ENCODE measurements around the gene CHCHD3.

The CHCHD3 gene

DNA sequence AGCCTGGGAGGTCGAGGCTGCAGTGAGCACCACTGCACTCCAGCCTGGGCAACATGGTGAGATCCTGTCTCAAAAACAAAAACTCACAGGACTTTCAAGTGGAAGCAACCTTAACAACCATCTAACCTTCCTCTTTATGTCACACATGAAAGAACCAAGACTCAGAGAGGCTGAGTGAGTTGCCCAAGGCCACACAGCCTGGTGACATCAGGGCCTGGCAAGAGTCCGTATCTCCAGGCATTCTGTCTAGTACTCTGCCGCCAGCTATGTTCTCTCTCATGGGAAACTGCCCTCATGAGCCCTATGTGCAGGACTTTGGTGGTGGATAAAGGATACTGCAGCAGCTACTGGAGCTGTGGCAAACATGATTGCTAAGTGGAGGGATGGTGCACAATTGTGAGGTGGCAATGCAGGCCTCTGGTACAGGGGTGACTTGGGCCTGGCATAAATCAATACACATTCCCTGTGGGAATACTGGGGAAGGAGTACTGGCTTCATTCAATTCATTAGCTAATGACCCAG lies 10.1 kb upstream of the CHCHD3 start:
- no peak for DNase-seq
- in situ Hi-C loops (cut with HindIII; ENCODE audit: low pct_ligation_motif_present, low pct_unique_long_range_greater_than_20kb, low sequenced_read_pairs), result no loop called here

DNA sequence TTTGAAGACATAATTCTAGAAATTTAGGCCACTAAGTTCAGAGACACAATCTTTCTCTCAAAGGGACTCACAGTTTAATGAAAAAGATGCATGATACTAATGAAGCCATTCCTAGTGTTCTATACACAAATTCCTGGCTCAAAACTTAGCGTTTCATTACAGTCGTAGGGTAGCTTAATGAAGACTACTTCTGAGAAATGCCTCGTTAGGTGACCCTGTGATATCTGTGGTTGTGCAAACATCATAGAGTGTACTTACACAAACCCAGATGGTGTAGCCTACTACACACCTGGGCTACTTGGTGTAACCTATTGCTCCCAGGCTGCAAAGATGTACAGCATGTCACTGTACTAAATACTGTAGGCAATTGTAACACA lies 488 bp upstream of the CHCHD3 start:
- no peak for DNase-seq
- in situ Hi-C loops (cut with HindIII; ENCODE audit: low pct_ligation_motif_present, low pct_unique_long_range_greater_than_20kb, low sequenced_read_pairs), result no loop called here

DNA sequence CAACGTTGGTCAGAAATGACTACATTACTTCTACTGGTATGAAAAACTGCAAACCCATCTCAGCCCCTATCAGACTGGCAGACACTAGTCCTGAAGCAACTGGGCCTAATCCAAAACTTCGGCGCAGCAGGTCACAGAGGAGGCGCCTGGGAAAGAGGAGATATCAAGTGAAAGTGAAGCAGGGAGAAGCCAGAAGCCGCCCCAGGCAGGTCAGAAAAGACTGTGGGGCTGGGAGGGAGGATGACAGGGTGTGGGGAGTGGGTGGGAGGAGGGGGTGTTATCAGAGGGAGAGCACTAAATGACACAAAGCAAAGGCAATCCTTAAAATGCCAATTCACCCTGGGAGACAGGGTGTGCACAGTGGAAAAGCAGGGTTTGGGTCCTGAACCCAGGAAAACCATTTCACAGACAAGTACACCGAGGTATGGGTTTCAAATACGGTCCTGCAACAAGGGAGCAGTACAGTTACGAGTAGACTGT lies 731 bp downstream of the CHCHD3 start:
- DNase-seq, result peak; percentile 43
- in situ Hi-C loops (cut with HindIII; ENCODE audit: low pct_ligation_motif_present, low pct_unique_long_range_greater_than_20kb, low sequenced_read_pairs), result no loop called here

DNA sequence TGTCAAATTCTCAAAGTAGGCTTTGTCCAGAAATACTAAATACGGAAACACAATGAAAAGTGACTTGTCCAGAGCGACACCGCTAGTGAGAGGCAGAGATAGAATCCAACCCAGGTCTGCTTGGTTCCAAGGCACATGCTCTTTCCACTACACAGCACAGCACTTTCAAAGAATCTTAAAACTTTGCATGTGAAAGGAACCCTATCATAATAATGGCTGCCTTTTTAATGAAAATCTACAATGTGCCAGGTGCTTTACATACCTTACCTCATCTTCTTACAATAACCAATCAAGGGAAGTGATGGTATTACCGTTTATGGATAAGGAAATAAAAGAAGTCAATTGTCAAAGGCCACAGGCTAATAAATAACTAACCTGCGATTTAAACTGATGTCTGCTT lies 2.6 kb downstream of the CHCHD3 start:
- in situ Hi-C loops (cut with HindIII; ENCODE audit: low pct_ligation_motif_present, low pct_unique_long_range_greater_than_20kb, low sequenced_read_pairs), result no loop called here
- no peak for DNase-seq

DNA sequence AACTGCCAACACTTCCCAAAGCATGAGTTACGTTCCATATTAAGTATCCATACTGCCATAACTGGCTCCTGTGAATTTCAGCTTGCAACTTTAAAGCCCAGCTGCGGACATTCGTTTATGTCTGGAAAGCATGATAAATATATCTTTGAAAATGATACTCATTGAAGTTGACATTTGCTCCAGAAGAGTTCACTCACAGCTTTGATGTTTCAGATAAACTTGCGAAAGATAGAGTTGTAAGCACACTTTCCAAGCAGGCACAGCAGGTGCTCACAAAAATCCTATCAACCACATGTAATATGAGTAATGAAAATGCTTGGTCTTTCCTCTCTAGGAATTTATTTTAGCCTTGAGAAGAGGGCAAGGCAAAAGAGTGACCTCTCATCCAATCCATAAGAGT lies 4.5 kb downstream of the CHCHD3 start:
- no peak for DNase-seq
- in situ Hi-C loops (cut with HindIII; ENCODE audit: low pct_ligation_motif_present, low pct_unique_long_range_greater_than_20kb, low sequenced_read_pairs), result no loop called here

DNA sequence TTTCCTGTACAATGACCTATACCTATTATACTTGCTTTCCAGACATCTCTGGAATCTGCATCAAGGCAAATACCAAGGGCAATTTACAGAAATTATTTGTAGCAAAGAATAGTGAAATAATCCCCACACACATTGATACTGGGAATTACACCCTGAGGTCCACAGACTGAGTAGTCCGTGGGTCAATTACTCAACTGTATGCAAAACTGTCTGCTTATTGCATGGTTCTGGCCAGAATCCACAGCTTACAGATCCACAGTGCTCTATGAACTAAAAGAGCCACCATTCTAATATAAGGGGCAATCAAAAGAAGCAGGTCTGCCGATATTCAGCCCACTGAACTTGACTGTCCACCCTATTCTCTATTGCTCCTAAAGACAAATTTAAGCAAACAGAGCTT lies 5.7 kb downstream of the CHCHD3 start:
- no peak for DNase-seq
- in situ Hi-C loops (cut with HindIII; ENCODE audit: low pct_ligation_motif_present, low pct_unique_long_range_greater_than_20kb, low sequenced_read_pairs), result no loop called here

DNA sequence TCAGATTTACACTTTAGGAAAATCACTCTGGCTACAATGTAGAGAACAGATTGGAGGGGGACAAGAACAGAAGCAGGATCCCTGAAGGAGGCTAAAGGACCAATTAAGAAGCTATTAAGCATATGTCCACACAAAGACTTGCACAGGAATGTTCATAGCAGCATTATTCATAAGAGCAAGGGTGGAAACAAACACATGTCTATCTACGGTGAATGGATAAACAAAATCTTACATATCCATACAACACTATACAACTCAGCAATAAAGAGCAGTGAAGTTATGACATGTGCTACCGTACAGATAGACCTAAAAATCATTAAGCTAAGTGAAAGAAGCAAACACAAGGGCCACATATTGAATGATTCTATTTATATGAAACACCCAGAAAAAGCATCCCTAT lies 10.4 kb downstream of the CHCHD3 start:
- in situ Hi-C loops (cut with HindIII; ENCODE audit: low pct_ligation_motif_present, low pct_unique_long_range_greater_than_20kb, low sequenced_read_pairs), result no loop called here
- DNase-seq, result no peak

DNA sequence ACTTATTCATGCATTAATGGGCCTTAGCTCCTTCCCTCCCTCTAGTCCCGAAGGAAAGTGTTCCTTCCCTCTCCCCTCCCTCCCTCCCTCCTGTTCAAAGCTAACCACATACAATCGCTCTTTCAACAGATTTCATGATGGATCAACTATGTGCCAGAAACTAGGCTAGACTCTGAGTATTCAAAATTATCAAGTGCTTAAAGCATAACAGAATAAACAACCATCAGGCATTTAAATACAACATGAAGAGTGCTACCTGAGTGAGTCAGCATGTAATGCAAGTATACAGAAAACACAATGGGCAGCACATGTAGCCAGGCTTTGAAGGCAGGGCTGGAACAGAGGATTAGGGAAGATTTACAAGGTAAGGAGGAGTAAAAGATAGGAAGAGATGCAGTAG lies 11.3 kb downstream of the CHCHD3 start:
- no peak for DNase-seq
- in situ Hi-C loops (cut with HindIII; ENCODE audit: low pct_ligation_motif_present, low pct_unique_long_range_greater_than_20kb, low sequenced_read_pairs), result no loop called here

DNA sequence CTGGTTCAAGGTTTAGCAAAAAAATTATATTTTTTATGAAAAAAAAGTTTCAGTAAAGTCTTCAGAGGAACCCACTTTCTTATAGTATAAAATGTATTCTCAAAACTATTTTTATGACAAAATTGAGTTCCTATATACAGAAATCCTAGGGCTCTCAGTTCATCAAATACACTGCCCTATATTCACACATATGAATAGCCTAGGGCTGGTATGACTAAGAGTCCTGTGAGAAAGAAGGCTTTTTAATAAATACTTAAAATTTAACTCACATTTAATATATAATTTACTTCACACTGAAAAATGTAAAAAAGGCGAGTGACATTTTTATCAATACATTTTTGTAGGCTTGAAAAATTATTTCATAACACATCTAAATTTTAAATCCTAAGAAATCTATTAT lies 16.6 kb downstream of the CHCHD3 start:
- DNase-seq, result no peak
- in situ Hi-C loops (cut with HindIII; ENCODE audit: low pct_ligation_motif_present, low pct_unique_long_range_greater_than_20kb, low sequenced_read_pairs), result no loop called here

DNA sequence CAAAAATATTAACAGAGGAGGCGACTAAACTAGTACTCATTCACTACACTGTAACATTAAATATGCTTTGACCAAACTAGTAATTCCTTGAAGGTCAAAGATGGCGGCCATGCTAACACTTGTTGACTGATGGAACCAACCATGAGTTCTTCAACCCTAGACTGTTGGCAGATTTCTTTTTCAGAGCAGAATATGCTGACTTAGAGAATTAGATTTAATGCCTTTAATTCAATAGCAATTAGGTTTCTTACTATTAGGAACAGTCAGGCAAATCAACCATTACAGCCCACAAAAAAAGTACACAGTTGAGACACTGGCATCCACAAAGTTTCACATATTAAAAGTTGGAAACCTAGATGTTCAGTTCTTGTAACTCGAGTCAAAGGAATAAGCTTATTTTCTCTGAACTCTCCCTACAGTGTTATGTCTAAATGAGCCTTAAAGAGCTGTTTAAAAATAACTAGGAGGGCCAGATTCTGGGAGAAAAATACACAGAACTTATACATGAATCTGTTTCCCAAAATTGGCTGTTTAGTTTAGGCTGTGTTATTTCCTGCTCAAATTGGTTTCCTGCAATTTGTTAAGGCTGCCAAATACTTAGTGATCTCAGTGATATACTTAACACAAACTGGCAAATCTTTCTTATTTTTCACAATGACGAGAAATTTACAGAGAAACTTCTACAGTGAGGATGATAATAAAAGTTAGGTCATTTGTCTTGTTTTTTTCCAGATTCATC lies 17.6 kb downstream of the CHCHD3 start:
- in situ Hi-C loops (cut with HindIII; ENCODE audit: low pct_ligation_motif_present, low pct_unique_long_range_greater_than_20kb, low sequenced_read_pairs), result no loop called here
- DNase-seq, result no peak

DNA sequence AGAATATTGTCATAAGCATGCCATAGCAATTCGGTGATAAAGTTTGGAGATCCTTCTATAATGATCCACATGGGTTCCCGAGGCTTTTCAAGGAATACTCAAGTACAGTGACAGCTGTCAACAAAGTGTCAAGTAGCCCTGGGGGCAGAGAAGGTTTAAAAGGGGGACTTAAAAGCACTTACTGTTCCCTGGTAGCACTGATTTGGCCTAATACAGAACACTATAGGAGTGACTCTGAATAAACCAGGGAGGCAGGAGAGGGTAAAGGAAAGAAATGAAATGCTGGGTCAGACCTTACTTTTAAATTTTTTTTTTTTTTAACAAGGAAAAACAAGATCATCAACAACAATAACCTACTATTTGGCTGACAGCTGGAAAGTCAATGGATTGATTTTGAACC lies 20.1 kb downstream of the CHCHD3 start:
- in situ Hi-C loops (cut with HindIII; ENCODE audit: low pct_ligation_motif_present, low pct_unique_long_range_greater_than_20kb, low sequenced_read_pairs), result no loop called here
- DNase-seq, result no peak

DNA sequence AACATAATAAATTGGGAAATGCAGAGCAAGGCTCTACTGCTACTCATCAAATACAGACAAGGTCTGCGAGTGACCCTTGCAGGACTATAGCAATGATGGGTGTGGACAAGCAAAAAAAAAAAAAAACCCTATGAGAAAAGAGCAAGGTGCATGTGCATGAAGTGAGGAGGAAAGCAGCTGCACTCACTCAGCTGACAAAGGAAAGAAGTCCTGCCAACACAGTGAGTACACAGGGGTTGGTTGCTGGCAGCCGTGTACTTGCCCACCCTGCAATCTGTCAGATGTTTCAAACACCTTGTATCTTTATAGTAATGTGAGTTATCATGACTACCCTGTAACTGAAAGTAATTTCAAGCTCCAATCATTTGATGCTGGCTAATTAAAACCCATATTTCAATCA lies 20.5 kb downstream of the CHCHD3 start:
- in situ Hi-C loops (cut with HindIII; ENCODE audit: low pct_ligation_motif_present, low pct_unique_long_range_greater_than_20kb, low sequenced_read_pairs), result no loop called here
- no peak for DNase-seq

DNA sequence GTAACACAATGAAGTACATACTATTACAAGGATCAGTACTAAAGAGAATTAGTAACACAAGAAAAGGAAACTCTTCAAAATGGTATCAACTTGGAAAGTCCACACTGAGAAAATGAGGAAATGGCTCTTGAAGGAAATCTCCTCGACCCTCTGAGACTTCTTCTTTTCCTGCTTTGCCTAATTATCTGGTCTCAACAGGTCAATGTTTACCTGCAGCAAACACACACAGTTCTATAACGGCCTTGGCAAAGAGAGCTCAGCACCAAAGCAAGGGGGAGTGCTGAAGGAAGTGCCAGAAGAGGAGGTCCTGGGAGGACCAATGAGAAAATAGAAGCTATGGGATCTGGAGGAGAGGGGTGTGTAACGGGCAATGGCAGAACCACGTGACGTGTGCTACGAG lies 21.9 kb downstream of the CHCHD3 start:
- in situ Hi-C loops (cut with HindIII; ENCODE audit: low pct_ligation_motif_present, low pct_unique_long_range_greater_than_20kb, low sequenced_read_pairs), result no loop called here
- no peak for DNase-seq

DNA sequence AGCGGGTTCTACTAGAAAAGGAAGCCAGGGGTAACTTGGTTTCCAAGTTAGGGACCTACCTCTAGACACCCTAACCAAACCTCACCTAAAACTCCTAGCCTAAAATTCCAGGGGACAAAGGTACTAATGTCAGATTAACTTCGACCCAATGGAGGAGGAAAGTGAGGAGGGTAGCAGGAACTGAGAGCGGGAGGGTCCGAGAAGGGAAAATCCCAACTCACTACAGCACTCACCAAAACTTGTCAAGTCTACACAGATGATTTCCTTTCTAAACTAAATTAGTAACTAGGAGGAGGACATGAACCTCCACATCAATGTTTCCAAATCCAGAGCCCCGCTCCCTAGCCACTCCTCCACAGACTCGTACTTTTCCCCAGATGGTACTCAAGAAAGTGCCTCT lies 22.6 kb downstream of the CHCHD3 start:
- DNase-seq, result no peak
- in situ Hi-C loops (cut with HindIII; ENCODE audit: low pct_ligation_motif_present, low pct_unique_long_range_greater_than_20kb, low sequenced_read_pairs), result no loop called here

DNA sequence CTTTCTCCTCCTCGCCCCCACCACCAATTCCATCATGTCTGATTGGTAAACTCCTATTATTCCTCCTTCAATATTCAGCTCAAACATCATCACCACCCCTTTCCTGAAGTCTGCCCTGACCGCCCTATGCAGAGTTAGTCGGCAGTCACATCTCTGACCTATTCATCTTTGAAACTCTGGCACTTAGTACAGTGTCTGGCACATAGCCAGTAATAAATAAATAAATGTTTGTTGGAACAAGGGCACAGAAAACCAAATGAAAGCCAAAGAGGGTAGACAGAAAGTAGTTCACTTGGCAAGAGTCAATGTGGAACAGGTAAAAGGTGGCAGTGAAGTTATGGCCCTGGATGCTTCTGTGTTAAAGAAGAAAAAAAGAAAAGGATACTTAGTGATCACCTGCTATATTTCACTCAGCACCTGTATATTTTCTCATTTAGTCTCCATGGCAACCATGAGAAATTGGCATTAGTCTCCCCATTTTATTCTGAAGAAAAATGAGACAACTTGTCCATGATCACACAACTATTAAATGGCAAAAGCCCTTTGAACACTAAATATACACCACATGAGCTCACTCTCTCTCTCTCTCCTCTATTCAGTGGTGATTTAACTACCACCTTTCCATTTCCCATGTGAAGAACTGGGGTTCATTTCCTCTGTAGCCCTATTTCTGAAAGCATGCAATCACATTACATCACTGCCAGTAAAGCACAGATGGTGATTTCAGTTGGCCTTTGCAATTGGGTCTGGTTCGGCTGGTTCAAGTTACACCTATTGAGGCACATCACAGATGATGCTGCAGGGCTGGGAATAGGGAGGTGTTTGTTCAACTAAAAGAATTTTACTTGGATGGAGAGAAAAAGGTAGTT lies 25.3 kb downstream of the CHCHD3 start:
- in situ Hi-C loops (cut with HindIII; ENCODE audit: low pct_ligation_motif_present, low pct_unique_long_range_greater_than_20kb, low sequenced_read_pairs), result no loop called here
- DNase-seq, result no peak

DNA sequence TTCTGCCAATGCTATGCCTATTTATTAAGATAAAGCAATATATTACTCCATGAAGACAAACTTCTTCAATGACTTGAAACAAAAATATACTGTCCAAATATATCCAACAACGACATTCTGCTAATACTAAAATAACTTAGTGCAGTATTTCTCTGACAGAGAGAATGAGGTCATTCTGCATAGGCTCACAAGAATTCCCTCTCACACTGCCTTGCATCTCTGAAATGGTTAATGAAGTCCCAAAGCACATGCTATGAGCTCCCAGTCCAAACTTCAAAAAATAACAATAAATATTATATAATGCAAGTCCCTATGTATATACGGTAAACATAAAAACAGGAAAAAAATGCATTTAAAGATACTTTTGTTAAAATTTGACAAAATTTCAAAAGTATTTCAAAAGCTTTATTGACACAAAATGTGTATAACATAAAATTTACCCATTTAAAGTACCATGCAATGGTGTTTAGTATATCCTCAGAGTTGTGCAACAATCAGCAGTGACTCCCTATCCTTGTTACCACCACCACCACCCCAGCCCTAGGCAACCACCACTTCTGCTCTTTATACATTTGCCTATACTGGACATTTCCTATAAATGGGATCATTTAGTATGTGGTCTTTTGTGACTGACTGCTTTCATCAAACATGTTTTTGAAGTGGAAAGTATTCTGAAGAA lies 27.6 kb downstream of the CHCHD3 start:
- in situ Hi-C loops (cut with HindIII; ENCODE audit: low pct_ligation_motif_present, low pct_unique_long_range_greater_than_20kb, low sequenced_read_pairs), result no loop called here

DNA sequence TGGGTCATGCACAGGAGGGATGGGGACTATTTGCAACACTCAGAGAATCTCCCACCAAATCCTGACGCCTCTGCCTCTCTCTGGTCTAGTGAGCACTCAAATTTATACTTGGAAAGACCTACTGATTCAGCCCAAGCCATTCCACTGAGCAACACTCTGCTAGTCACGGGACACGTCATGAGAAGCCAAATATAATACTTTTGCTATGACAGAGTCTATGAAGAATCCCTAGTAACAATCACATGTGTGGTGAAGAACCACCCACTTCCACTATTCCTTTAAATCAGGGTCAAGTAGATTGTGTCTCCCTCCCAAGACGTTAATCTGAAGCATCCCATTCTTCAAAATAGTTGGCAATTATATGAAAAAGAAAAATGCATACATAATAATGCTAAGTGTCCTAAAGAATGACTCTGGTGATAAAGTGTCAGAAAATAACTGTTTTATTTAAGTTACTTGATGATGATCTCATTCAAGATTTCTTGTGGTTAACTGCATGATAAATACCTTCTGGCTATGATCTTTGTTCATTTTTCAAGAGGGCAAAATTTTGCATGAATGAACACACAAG lies 28.5 kb downstream of the CHCHD3 start:
- peak; percentile 100 for DNase-seq
- in situ Hi-C loops (cut with HindIII; ENCODE audit: low pct_ligation_motif_present, low pct_unique_long_range_greater_than_20kb, low sequenced_read_pairs), result no loop called here

More for the DNA sequence above, 27.6 kb downstream of the CHCHD3 start:
- DNase-seq, result peak; percentile 62

DNA sequence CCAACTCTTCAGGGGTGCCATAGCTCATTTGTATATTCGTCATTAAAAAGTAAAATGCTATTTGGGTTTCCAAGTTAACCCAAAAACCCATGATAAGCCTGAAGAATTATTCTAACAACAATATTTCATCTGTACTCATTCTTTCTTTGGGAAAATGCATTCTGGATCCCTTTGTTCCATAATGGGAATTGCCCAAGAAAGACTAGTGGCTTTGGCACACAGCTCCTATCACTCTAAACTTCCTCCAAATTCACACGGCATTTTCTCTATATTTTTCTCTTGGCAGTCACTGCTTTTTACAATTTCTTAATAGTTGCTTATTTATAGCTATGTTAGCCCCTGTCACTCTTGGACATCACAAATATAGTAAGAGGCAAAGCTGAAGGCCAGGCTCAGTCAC lies 29.1 kb downstream of the CHCHD3 start:
- no peak for DNase-seq
- in situ Hi-C loops (cut with HindIII; ENCODE audit: low pct_ligation_motif_present, low pct_unique_long_range_greater_than_20kb, low sequenced_read_pairs), result no loop called here

DNA sequence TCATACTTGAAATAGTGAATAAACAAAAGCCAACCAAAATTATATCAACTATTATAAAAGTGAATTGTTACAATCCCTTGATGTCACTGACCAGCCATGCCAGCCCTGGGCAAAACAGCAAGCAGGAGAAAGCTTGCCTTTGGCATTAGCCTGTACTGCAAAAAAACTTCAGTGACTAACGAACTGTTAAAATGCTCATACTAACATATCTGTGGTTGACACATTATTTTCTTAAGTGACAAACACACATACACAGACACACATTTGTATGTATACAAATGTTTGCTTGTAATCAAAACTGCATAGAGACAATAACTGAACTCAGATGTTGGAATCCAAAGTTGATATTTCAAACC lies 29.5 kb downstream of the CHCHD3 start:
- in situ Hi-C loops (cut with HindIII; ENCODE audit: low pct_ligation_motif_present, low pct_unique_long_range_greater_than_20kb, low sequenced_read_pairs), result no loop called here
- DNase-seq, result peak; percentile 55
